ENCODE results near the gene RIMKLB.

DNA sequence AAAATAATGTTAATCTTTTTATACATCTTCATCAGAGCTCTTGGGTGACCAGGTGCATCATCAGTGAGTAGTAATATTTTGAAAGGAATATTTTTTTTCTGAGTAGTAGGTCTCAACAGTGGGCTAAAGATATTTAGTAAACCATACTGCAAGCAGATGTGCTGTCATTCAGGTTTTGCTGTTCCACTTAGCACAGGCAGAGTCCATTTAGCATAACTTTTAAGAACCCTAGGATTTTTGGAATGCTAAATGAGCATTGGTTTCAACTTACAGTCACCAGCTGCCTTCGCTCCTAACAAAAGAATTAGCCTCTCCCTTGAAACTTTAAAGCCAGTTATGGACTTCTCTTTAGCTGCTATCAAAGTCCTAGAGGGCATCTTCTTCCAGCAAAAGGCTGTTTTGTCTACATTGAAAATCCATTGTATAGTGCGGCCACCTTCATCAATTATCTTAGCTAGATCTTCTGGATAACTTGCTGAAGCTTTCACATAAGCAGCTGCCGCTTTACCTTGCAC, 24.6 kb downstream of the RIMKLB start:
- no peak for TF ChIP-seq POLR2A (IDR thresholded peaks at IDR 0.05)
- TF ChIP-seq CTCF (IDR thresholded peaks at IDR 0.05), result no peak
- TF ChIP-seq EP300 (IDR thresholded peaks at IDR 0.05; ENCODE audit: low read depth), result no peak
- TF ChIP-seq POLR2AphosphoS5 (IDR thresholded peaks at IDR 0.05), result no peak

Measured in transverse colon (tissue), 4 donors.